ENCODE results near the gene MYH13.
"Not testable (repeated sequence)": the region's sequence is repeated elsewhere in the genome, so short reads cannot be mapped to it uniquely, and the experiment has no call there.

The MYH13 gene

DNA sequence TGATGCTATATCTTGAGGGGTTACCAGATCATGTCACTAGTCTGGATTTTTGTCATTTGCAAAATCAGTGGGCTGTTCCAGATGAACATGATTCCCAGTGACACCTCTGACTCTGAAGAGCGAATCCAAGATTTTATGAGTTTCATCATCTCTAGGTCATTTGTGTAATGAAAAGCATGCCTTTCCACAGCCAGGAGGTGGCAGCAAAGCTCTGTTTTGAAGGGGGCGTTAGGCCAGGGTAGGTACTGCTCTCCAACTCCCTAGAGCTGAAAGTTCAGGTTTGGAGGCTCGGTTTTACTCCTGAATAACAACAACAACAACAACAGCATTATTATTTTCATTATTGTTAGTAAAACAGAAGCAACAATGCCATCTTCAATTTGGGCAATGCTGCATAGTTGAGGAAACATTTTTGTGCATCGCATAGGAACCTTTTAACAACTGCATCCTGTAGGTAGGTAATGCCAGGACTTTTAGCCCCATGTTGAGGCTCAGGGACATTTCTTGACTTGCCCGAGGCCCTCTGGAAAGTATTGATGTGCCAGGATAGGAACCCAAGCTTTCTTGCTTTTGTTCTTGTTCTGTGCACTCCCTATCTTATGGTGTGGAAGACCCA is 77.0 kb downstream of the MYH13 start:
- DNase-seq, result peak; percentile 39

GRCh38 chr17:10294180-10294579 is 78.6 kb downstream of the MYH13 start:
- no peak for DNase-seq

DNA sequence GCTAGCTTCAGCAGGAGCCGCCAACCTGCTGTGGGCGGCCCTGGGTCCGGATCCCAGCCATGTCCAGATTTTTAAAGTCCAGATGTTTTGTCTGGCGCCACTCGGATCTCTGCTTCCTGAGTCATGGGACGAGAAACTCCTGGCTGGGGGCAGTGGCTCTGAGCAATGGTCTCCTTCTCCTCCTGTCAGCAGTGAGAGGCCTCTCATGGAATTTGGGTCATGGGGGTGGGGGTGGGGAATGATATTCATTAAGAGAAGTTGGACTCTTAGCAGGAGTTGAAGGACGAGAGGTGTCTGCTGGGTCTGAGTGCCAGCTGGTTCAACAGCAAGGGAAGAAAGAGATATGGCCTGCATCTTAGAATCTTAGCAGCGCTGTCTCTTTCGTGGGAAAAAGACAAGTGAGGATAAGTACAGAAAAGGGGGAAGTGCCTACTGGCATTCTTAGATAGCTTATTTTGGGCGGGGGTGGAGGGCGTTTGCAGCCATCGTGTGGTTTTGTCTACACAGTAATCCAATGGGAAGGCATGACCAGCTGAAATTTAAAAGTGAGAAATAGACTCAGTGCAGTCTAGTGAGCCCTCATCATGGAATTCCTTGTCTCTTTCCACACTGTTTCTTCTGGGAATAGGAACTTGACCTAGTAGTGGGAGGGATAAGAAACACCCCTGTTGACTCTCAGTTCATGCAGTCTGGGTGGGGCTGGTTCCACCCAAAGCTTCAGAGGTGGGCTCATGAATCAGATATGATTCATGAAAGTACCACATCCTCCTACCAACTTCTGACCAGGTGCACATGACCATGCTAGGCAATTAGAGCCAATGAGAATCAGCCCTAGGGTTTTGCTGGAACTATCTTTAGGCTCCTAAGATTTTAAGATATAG is 80.5 kb downstream of the MYH13 start:
- DNase-seq, result peak; percentile 14

GRCh38 chr17:10291576-10291975 is 81.2 kb downstream of the MYH13 start:
- DNase-seq, result not testable (repeated sequence)

- DNase-seq, result no peak
Observed at GRCh38 chr17:10290041-10290440, 82.8 kb downstream of the MYH13 start.

DNA sequence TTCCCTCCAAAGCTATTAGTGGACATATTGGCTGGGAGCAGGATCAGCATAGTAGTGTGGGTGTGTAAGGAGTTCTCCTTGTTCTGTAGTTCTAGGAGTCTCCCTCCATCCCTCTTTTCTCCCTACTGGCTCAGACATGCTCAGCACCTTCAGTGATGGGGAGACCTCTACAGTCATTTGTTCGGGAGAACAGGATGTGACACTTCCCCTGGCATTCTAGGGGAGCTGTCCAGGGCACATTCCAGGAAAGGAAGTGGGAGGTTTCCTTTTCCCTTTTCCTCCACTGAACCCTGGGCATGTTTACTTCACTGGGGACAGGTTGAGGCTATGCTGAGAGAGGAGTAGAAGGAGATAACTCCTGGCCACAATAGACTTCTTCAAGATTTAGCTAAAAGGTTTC is 86.5 kb downstream of the MYH13 start:
- no peak for DNase-seq

GRCh38 chr17:10285896-10286295 is 86.9 kb downstream of the MYH13 start:
- no peak for DNase-seq

GRCh38 chr17:10280068-10280467 is 92.7 kb downstream of the MYH13 start:
- DNase-seq, result no peak

GRCh38 chr17:10278218-10278617 is 94.6 kb downstream of the MYH13 start:
- no peak for DNase-seq

GRCh38 chr17:10276436-10276835 is 96.4 kb downstream of the MYH13 start:
- no peak for DNase-seq

DNA sequence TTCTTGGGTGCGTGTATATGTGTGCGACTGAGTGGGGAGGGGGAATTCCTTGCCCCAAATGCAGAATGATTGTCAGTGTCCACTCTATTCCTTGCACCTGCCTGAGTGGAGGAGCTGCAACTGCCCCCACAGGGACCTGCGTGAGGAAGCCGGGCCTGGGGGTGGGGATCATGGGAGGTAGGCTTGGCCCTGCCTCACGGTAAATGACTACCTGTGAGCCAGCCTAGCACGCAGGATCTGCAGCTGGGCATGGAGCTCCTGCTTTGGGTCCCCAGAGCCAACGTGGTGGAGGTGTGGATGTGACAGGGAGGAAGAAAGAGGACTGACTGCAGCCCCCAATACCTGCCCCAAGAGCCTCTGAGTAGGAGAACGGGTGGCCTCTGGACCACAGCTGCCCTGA is 97.4 kb downstream of the MYH13 start:
- no peak for DNase-seq

- no peak for DNase-seq
Observed at GRCh38 chr17:10271106-10271562, 101.7 kb downstream of the MYH13 start.

- no peak for DNase-seq
Observed at GRCh38 chr17:10270258-10270657, 102.5 kb downstream of the MYH13 start.

DNA sequence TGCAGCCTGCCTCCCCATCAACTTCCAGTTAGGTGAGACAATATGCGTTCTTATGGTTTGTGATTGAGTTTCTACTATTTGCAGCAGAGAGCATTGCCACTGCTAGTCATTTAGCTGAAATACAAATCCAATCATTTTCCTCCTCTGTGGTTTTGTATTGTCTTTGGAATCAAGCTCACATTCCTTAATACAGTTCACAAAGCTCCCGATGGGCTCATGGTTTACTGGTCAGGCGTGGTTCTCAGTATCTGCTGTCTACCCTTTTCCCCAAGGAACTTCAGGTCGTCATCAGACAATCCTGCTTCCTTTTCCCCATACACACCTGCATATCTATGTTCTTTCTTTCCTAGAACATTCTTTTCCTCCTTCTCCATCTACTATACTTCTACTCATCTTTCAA is 104.8 kb downstream of the MYH13 start:
- DNase-seq, result no peak

DNA sequence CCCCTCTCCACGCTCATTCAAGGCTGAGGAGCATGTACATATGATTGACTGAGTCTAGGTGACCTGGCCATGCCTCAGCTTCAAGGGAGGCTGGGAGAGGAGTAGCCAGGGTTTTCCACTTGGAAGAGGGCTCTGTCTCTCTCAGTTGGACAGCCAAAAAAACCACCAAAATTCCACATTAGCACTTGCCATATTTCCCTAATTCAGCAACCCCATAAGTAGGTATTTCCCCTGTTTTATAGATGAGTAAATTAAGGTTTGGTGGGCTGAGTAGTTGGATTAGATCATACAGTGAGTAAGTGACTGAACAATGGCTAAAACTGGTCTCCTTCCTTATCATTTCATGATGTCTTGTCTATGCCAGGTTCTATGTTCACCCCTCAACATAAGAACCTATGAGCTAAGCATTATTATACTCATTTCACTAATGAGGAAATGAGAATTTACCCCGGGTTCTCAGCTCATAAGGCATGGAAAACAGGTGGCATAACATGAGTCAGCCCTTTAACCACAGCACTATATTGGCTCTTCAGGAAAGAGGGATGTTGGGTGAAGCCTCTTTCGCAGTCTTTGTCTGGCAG is 106.4 kb downstream of the MYH13 start:
- DNase-seq, result no peak

DNA sequence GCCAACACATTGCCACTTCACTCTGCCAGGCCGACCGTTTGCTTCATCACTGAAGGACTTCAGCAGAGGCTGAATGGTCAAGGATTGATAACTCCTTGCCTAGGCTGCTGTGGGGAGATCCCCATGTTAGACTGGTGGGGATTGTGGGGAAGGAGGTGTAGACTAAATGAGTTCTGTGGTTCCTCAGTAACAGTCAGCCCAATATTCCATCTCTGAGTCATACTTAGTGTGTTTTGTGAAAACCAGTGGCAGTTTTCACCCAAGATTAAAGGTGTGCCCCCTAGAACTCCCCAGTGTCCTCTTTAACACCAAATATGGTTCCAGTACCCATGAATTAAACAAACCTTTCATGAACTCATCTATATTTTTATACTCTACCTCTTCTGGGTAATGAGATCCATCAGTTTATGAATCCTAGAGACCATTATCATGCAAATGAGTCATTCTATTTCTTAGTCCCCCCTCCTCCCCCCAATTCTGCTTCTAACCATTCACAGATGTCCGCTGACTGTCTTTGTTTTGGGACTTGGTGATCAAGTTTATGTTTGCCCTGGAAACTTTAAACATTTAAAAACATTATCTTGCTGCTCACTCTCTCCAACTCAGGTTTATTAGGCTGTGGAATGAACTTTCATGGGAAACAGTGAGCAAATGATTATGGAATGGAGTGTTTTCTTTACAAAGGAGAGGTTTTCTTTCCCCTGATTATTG is 107.6 kb downstream of the MYH13 start:
- DNase-seq, result no peak

DNA sequence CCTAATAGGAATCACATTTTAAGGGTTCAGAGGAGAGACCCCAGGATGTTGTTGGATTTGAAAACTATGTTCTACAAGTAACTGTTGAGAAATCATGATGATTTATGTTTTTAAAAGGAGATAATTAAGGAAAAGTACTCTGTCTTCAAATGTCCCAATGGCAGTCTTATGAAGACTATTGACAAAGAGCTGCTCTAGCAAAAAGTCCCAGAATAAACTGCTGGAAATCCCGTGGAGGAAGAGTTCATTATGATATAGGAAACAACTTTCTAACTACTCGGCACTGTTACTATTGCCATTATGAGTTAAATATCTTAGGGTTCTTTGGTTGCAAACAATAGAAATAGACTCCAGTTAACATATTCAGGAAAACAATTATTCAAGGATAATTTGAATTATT is 108.8 kb downstream of the MYH13 start:
- no peak for DNase-seq

- no peak for DNase-seq
Observed at GRCh38 chr17:10262451-10262850, 110.4 kb downstream of the MYH13 start.

GRCh38 chr17:10261098-10261497 is 111.7 kb downstream of the MYH13 start:
- no peak for DNase-seq

- no peak for DNase-seq
Observed at GRCh38 chr17:10251212-10251948, 121.4 kb downstream of the MYH13 start.
